Peyer's patch (tissue), 4 donors: Measurements from ENCODE around the gene DAPK1. TPM values are rescaled to one million over a fixed set of nuclear protein-coding genes. Genes with fewer than 3 reads are reported as not detected.

Source experiments
- DNase-seq, 3 donors: peaks; one replicate each; pipeline ENCODE4 v3.0.0-alpha.2; 2017 to 2019
- H3K27ac ChIP-seq, 4 donors: fragments of 200-600 bp; sonication (generic); one replicate each; pipeline ENCODE4 v1.5.1; 2016 to 2019
- H3K27me3 ChIP-seq, 2 donors: fragments of 200-600 bp; sonication (generic); one replicate each; pipeline ENCODE4 v1.5.1; 2019
- H3K36me3 ChIP-seq, 3 donors: fragments of 200-600 bp; sonication (generic); one replicate each; pipeline ENCODE4 v1.5.1; 2016 to 2019
- H3K4me1 ChIP-seq, 4 donors: fragments of 200-600 bp; sonication (generic); one replicate each; pipeline ENCODE4 v1.5.1; 2016 to 2019
- H3K4me3 ChIP-seq, 4 donors: fragments of 200-600 bp; sonication (generic); 1 replicate in 3 of 4; 2 replicates in 1 of 4; pipeline ENCODE4 v1.5.1; 2016 to 2019; ENCODE audit warnings: mild to moderate bottlenecking in 1 of 4
- H3K9me3 ChIP-seq, 4 donors: fragments of 200-600 bp; sonication (generic); one replicate each; pipeline ENCODE4 v1.5.1; 2016 to 2019; ENCODE audit warnings: mild to moderate bottlenecking in 1 of 4
- CTCF ChIP-seq, 6 experiments: fragments of 450-650 bp in 4 of 6; fragments of 200-600 bp in 2 of 6; sonication (generic) in 1 of 6; IDR thresholded peaks; one replicate each; pipeline ENCODE4 v1.5.1; 2017 to 2019; ENCODE audit warnings: antibody characterized with exemption in 6 of 6, mild to moderate bottlenecking in 3 of 6, moderate library complexity in 1 of 6
- POLR2A ChIP-seq, 2 donors: fragments of 450-650 bp; IDR thresholded peaks; one replicate each; pipeline ENCODE4 v1.5.1; 2017; ENCODE audit warnings: antibody characterized with exemption in 2 of 2, mild to moderate bottlenecking in 2 of 2, moderate library complexity in 2 of 2
- total RNA-seq, 4 donors: library from RNA; depleted of rRNA; stranded (reverse); fragments of >200 nt; gene quantifications; one replicate each; pipeline ENCODE4 v1.1.0, GENCODE V29; 2016

DAPK1 gene
- total RNA-seq, 4 donors from 2014 or later: 45.4 to 96.4 (median 77.2) TPM

GRCh38 chr9:87677776-87678587 is 180.3 kb downstream of the DAPK1 start:
- H3K27me3 ChIP-seq: no peaks in the 10 kb centered on the region
- H3K9me3 ChIP-seq: no peaks in the 10 kb centered on the region
- no peaks in the 10 kb centered on the region for H3K4me1 ChIP-seq
- no peak for DNase-seq
- peaks cover 0 to 14% (median 0%) of the 10 kb centered on the region in 3 donors for H3K36me3 ChIP-seq
- no peak overlapping the region for H3K4me3 ChIP-seq
- H3K27ac ChIP-seq: no peak overlapping the region
- TF ChIP-seq CTCF (IDR thresholded peaks at IDR 0.05): no peak
- no peak for TF ChIP-seq POLR2A (IDR thresholded peaks at IDR 0.05)

- Histone ChIP-seq H3K36me3 (peaks cover 0 to 14% (median 0%) of the 10 kb centered on the region in 3 donors), H3K9me3 (no peaks in the 10 kb centered on the region), H3K4me1 (no peaks in the 10 kb centered on the region), H3K27ac (no peak overlapping the region), H3K4me3 (no peak overlapping the region), H3K27me3 (no peaks in the 10 kb centered on the region)
- TF ChIP-seq CTCF (IDR thresholded peaks at IDR 0.05) (peak; percentile 24 to 73 (median 70)), POLR2A (IDR thresholded peaks at IDR 0.05) (no peak)
- peak in 1 of 3 donors; percentile 73 for DNase-seq
Measured at GRCh38 chr9:87678650-87679355, 181.1 kb downstream of the DAPK1 start.

- Histone ChIP-seq H3K27ac (no peak overlapping the region), H3K4me1 (no peaks in the 10 kb centered on the region), H3K4me3 (no peak overlapping the region), H3K36me3 (peaks cover 0 to 14% (median 0%) of the 10 kb centered on the region in 3 donors), H3K27me3 (no peaks in the 10 kb centered on the region), H3K9me3 (no peaks in the 10 kb centered on the region)
- DNase-seq: no peak
- no peak for TF ChIP-seq POLR2A (IDR thresholded peaks at IDR 0.05)
- TF ChIP-seq CTCF (IDR thresholded peaks at IDR 0.05): no peak
Measured at GRCh38 chr9:87681271-87682061, 183.8 kb downstream of the DAPK1 start.

- no peak overlapping the region for H3K4me3 ChIP-seq
- peaks cover 0 to 14% (median 0%) of the 10 kb centered on the region in 3 donors for H3K36me3 ChIP-seq
- TF ChIP-seq POLR2A (IDR thresholded peaks at IDR 0.05) (no peak), CTCF (IDR thresholded peaks at IDR 0.05) (no peak)
- H3K4me1 ChIP-seq: no peaks in the 10 kb centered on the region
- H3K9me3 ChIP-seq: no peaks in the 10 kb centered on the region
- no peak for DNase-seq
- H3K27me3 ChIP-seq: no peaks in the 10 kb centered on the region
- H3K27ac ChIP-seq: no peak overlapping the region
Measured at GRCh38 chr9:87682085-87682484, 184.4 kb downstream of the DAPK1 start.

- no peak for TF ChIP-seq POLR2A (IDR thresholded peaks at IDR 0.05)
- no peak for TF ChIP-seq CTCF (IDR thresholded peaks at IDR 0.05)
- no peak overlapping the region for H3K27ac ChIP-seq
- H3K9me3 ChIP-seq: no peaks in the 10 kb centered on the region
- peaks cover 0 to 14% (median 0%) of the 10 kb centered on the region in 3 donors for H3K36me3 ChIP-seq
- no peak overlapping the region for H3K4me3 ChIP-seq
- H3K4me1 ChIP-seq: no peaks in the 10 kb centered on the region
- H3K27me3 ChIP-seq: no peaks in the 10 kb centered on the region
- DNase-seq: no peak
Measured at GRCh38 chr9:87682618-87683017, 185.0 kb downstream of the DAPK1 start.
